ENCODE results near the gene GOLPH3.
"Not testable (repeated sequence)": the region's sequence is repeated elsewhere in the genome, so short reads cannot be mapped to it uniquely, and the experiment has no call there.

Gene GOLPH3

DNA sequence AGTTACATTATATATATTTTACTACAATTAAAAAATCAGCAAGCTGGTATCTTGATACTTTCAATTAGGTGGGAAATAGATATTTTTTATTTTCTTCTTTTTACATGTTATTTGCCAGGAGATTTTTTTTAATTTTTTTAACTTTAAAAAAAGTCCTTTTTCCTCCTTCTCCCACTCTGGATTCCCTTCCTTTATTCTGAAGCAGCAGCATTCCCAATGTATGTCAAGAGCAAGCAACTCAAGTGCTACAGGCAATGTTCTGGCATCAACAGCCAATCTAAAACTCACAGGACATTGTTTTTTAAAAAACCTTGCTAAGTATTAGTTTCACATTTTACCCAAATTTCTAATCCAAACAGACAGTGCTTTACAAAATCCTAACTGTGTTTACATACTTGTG, 41.4 kb downstream of the GOLPH3 start:
- no peak for DNase-seq

- no peak for DNase-seq
These were observed 42.5 kb downstream of the GOLPH3 start for GRCh38 chr5:32131604-32132003.

DNA sequence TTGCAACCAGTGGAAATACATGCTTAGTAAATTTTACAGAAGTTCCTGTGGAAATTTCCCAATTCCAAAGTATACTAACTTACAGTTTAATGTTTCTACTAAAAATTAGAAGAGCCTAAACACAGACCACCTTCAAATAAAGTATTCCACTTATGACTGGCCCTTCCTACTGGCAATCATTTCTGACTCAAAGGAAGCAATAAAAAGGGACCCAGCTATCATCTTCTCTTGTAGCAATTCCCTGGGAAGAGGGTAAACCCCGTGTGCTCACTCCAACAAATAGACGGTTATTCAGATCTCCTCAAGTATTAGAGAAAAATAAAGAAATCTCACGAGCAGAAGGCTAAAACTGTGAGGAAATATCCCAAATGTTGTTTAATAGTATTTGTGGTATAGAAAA, 43.3 kb downstream of the GOLPH3 start:
- no peak for DNase-seq

- no peak for DNase-seq
These were observed 45.0 kb downstream of the GOLPH3 start for GRCh38 chr5:32129074-32129598.

DNA sequence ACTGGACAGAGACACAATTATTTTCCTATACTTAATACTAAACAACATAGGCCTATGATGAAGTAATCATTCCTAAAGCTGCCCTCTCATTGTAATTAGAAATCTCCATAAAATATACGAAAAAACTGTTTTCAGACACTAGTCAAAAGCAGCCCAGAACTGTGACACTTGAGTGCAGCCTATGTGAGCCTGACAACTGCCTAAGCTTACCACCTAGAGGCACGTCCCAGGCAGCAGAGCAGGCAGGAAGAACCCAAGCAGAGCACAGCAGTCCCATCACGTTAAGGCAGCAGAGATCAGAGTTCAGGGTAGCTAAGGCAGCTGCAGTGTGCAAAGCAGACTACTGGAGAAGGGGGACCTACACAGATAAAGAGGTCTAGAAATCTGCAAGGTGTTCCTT, 46.4 kb downstream of the GOLPH3 start:
- DNase-seq = no peak

GRCh38 chr5:32126691-32127090, 47.4 kb downstream of the GOLPH3 start:
- no peak for DNase-seq

DNA sequence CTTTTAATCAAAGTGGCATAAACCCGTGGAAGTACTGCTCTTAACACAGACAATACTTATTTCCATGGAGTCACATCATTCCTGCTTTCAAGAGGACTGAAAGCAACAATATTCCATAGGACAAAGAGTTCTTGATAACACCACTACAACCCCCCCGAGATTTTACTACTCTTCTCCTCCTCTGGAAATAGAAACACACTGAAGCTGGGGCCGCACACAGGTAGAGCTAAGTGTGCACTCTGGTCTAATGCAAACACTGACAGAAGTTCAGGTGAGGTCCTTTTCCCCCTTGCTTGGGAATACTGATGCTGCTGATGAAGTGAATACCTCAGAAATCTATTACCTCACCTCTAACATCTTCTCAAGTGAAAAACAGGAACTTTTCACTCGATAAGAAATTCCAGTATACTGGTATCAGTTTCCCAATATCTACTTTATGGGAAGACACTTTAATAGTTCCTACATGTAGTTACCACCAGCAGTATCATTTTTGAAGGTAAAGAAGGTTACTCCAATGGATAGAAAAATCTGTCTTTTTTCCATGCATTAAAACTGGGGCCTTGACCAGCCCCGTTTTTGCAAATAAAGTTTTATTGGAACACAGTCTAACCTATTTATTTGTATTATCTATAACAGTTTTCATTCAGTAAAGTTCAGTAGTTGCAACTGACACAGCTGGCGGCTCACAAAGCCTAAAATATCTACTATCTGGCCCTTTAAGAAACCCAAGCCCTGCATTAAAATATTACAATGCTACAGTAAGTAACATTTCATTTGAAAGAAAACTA, 50.0 kb downstream of the GOLPH3 start:
- no peak for DNase-seq

GRCh38 chr5:32123058-32123805, 50.9 kb downstream of the GOLPH3 start:
- no peak for DNase-seq

GRCh38 chr5:32118922-32119321, 55.2 kb downstream of the GOLPH3 start:
- not testable (repeated sequence) for DNase-seq

DNA sequence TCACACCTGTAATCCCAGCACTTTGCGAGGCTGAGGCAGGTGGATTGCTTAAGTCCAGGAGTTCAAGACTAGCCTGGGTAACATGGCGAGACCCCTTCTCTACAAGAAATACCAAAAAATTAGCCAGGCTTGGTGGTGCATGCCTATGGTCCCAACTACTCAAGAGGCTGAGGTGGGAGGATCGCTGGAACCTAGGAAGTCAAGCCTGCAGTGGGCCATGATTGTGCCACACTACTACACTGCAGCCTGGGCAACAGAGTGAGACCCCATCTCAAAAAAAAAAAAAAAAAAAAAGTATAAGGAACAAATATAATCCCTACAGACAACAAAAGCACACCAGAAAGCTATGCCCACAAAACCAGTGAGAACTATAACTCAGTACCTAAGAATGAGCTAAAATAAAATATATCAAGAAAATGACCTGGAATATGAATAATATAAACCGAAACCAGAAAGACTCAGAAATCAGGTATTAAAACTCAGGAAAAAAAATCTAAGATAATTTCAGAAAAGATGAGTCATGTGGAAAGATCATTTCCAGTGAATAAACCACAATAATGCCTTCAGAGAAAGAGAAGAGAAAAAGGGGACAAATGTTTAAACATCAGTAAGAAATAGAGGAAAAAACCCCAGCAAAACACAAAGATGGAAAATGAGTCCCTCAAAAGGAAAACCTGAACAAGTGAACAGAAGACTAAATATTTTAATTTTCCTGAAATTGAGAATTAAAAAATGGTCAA, 57.4 kb downstream of the GOLPH3 start:
- DNase-seq = no peak

- no peak for DNase-seq
These were observed 58.1 kb downstream of the GOLPH3 start for GRCh38 chr5:32115985-32116384.

GRCh38 chr5:32110111-32110696, 63.9 kb downstream of the GOLPH3 start:
- no peak for DNase-seq

DNA sequence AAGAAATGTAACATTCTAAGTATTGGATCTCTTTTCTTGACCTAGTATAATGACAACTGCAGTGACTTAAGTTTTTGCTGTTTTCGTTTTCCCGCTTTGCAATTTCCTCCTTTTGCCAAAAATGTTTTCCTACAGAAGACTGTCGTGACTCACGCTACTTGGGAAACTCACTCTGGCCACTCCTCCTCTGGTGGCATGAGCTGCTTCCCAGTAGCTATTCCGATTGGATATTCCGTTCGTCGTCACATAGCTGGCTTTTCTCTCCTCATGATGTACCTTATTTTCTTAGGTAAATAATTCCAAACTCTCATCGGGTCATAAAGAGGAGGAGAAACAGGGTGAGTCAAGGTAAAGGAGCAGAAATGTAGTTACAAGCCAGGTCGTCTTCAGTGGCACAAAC, 64.9 kb downstream of the GOLPH3 start:
- DNase-seq = no peak

GRCh38 chr5:32108167-32108566, 66.0 kb downstream of the GOLPH3 start:
- DNase-seq = no peak

GRCh38 chr5:32107291-32107690, 66.8 kb downstream of the GOLPH3 start:
- DNase-seq = no peak

- no peak for DNase-seq
These were observed 70.6 kb downstream of the GOLPH3 start for GRCh38 chr5:32103521-32103920.

GRCh38 chr5:32102254-32102986, 71.7 kb downstream of the GOLPH3 start:
- no peak for DNase-seq

DNA sequence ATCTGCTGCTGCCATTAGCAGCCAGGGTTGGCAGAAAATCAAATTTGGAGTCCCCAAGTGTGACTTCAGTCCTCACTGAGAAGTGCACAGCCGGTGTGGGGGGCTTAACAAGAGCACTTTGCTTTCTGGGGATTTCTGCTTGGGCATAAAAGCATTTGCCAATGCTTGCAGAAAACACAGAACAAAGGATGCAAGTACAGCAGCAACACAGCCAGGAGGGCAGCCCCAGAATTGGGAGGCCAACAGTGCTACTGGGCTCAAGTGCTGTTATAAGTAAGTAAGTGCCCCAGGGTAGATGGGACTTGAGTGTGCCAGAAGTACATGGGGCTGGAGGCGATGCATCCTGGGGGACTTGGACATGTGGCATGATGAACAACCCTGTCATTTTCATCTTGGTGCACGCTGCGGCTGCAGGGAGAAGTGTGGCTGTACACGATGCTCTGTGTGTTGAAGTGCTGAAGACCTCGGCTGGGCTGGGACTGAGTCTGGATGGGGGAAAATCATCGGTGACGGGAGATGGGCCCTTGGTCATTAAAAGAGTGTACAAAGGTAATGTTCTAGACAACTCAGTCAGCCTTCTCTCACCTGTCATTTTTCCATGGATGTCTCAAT, 73.3 kb downstream of the GOLPH3 start:
- DNase-seq = no peak

GRCh38 chr5:32100230-32100629, 73.9 kb downstream of the GOLPH3 start:
- no peak for DNase-seq

DNA sequence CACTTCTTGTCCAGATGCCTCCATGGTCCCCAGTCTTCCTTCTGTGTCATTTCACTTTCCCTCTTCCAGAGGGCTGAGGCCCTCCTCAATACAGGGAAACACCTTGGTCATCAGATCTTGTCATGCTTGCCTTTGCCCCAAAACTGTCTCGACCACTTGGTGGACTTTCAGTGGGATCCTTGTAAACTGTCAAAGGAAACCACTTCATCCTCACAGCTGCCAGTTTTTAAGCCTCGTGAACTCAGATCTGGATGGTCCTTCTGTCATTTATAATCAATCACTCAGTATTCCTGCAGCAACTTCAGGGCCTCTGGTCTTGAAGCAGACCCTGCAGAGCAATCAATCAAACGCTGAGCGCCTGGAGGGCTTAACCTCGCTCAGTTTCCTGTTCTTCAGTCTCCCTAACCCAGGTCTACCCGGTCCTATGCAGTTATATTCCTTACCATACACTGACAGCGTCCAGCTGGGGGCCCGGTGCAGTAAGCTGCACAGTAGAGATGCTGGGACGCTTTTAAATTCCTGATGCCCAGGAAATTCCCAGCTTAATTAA, 74.6 kb downstream of the GOLPH3 start:
- no peak for DNase-seq

DNA sequence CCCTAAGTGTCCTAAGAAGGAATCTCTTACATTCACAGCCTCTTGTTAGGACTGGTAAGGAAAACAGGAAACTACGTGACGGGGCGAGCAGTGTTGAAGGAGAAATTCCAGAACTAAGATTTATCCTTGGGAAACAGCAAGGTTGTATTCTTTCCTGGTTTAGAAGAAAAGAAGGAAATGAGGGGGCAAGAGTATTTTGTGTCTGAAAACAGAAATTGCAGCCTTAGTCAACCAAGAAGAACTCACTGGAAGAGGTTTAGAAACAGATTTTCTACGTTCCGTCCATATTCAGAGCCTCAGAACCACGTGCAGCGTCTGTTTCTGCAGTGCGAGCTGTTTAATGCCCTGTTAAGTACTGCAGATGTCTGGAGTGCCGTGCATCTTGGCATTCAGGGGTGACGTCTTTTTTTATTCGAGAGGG, 75.2 kb downstream of the GOLPH3 start:
- no peak for DNase-seq

DNA sequence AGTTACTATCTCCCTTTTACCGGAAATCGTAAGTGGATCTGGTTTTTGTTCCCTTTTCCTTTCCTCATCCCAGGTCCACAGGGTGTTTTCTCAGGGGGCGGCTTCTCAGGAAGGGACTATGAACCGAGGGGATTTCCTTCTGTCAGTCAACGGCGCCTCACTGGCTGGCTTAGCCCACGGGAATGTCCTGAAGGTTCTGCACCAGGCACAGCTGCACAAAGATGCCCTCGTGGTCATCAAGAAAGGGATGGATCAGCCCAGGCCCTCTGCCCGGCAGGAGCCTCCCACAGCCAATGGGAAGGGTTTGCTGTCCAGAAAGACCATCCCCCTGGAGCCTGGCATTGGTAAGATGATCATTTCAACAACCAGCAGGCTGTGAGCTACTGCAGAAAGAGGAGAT, 75.8 kb downstream of the GOLPH3 start:
- DNase-seq = no peak

All from RPMI8226 (cell line).